ENCODE data around the gene FBXW11.

FBXW11 gene

DNA sequence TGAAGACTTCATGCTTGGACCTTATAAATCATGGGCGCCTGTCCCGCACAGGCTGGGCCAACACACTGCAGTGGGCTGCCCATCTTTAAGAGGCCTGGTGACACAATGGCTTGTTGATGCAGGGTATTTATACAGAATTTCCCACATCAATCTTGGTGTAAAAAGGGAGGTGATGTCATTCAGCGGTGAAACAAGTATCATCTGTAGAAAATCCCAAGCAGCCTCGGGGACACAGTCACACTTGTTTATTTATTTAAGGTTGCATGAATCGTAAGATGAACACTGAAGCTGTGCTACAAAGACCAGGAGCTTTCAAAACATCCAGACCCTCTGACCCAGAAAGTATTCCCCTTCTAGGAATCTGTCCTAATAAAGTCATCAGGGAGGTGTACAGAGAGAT lies 180.3 kb downstream of the FBXW11 start:
- TF ChIP-seq, protein P1, sequence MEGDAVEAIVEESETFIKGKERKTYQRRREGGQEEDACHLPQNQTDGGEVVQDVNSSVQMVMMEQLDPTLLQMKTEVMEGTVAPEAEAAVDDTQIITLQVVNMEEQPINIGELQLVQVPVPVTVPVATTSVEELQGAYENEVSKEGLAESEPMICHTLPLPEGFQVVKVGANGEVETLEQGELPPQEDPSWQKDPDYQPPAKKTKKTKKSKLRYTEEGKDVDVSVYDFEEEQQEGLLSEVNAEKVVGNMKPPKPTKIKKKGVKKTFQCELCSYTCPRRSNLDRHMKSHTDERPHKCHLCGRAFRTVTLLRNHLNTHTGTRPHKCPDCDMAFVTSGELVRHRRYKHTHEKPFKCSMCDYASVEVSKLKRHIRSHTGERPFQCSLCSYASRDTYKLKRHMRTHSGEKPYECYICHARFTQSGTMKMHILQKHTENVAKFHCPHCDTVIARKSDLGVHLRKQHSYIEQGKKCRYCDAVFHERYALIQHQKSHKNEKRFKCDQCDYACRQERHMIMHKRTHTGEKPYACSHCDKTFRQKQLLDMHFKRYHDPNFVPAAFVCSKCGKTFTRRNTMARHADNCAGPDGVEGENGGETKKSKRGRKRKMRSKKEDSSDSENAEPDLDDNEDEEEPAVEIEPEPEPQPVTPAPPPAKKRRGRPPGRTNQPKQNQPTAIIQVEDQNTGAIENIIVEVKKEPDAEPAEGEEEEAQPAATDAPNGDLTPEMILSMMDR (IDR thresholded peaks at IDR 0.05), result no peak

DNA sequence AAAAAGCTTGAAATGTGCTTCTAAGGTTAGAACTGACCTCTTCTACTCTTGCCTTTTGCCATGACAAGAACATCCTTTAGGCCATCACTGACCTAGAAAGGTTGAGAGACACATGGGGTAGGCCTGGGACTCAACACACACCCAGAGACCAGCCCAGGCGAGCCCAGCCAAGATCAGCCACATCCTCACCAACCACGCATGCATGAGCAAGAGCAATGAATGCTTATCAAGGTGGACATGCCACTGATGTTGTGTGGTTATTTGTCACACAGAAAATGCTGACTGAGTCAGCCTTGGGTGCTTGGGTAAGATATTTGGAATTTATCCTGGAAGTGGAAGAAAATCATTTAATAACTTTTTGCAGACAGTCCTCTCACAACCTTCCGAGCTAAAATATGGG lies 181.4 kb downstream of the FBXW11 start:
- TF ChIP-seq, protein P1 (IDR thresholded peaks at IDR 0.05), result no peak

DNA sequence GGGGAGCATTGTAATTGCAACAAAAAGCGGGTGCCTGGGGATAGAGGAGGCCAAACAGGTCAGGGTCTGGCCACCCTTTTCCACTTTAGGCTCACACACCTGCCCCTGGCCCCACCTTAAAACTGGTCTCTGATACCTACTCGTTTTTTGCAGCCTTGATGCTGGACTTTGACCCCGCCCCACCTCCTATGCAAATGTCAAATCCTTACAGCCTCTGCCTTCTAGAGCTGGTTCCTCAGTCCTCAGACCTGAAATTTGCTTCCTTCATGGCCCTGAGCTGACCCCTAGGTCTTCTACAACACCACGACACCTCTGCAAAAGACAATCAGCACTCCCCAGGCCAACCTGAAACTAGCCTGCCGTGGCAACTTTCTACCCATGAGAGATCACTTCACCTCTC lies 183.2 kb downstream of the FBXW11 start:
- TF ChIP-seq, protein P1 (IDR thresholded peaks at IDR 0.05), result no peak

DNA sequence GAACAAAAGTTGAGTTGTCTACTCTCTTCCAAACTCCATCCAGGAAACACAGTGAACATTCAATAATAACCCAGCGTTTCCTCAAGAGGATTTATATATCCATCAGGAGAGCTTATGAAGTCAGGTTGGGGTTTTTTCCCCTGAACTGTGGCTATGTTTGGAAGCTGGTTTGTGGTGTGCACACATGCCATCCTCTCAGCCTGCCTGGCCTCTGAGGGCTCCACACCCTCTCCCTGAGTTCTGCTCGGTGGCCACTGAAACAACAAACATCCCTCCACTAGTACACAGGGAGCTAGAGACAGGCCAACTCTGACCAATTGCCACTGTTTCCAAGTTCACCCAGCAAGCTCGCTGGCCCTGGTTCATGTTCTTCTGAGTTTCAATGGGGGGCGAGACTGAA lies 185.2 kb downstream of the FBXW11 start:
- TF ChIP-seq, protein P1 (IDR thresholded peaks at IDR 0.05), result no peak

DNA sequence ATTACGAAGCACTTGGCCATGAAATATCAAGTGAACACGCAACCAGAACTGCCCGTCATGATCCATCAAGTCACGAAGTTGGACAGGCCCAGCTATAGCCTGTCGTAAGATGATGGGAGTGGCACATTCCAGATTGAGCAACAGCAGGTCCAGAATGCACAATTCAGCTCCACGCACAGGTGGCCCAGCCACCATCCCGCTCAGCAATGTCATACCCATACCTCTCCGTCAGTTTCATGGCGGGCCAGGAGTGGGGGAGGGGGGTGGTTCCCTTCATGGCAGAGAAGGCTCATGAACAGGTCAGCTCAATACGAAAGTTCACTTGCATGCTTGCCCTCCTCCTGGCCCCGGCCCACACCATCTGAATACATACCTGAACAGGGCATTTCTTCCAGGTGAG lies 185.9 kb downstream of the FBXW11 start:
- TF ChIP-seq, protein P1 (IDR thresholded peaks at IDR 0.05), result no peak

DNA sequence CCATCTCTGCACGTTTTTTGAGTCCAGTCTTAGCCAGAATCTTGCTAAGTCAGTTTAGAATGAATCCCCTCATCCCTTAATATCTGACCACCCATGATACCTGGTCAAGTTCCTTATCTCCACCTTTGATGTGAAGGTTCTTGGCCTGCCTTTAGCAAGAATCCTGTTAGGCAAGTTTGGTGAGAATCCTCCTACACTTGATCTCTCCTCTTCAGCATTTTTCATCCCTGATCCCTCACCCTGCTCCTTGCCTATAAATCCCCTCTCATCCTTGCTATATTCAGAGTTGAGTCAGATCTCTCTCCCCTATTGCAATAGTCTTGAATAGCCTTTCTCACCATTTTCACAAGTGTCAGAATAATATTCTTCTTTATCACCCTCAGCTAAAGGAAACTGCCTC lies 189.8 kb downstream of the FBXW11 start:
- TF ChIP-seq, protein P1 (IDR thresholded peaks at IDR 0.05), result no peak

DNA sequence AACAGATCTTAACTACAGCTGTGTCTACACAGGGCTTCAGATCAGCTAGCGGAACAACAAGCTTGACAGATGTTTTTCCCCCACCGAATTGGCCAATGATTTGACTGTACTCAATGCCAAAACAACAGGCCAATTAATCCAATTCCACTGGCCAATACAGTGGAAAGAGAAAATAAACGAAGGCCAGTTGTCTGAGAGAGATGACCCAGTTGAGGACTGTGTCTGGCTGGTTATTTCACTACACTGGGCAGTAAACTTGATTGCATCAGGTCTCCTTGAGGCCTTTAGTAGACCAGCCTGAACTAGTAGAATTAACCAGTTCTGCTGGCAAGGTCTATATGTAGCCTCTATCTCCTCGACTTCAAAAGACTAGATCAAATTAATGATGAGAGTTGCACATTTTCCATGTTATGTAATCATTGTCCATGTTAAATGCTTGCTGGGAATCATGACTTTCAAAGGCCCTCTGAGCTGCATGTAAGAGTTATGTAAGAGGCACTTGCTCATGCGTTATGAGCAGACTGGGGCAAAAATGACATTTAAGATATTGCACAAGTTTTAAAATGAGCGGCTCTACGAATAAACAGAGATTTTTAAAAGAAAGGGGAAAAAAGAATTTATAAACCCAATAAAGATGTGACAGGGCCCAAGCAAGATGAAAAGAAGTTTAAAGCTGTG lies 192.5 kb downstream of the FBXW11 start:
- TF ChIP-seq, protein P1 (IDR thresholded peaks at IDR 0.05), result no peak

DNA sequence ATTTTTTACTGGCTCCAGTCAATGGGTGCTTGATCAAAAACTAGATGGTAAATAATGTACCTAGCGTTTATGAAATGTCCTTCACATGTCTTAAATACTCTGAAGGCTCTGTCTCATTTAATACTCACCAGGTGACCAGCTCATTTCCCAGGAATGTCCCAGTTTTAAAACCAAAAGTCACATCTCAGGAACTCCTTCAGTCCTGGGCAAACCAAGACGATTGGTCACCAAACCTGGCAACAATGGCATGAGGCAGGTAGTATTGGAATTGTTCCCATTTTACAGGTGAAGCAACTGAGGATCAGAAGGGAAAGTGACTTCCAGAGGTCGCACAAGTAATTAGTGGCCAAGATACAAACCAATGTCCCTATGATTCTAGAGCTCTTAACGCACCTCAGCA lies 193.2 kb downstream of the FBXW11 start:
- TF ChIP-seq, protein P1 (IDR thresholded peaks at IDR 0.05), result no peak

Measured in LNCAP (cell line).